Stimulated activated CD4-positive, alpha-beta T cell treated with anti-CD3 and anti-CD28 coated beads, Interleukin-4, amount 100 ng/mL, for 4 hours (primary cell): ENCODE measurements around the gene PRPF6.
"Not testable (repeated sequence)": the region's sequence is repeated elsewhere in the genome, so short reads cannot be mapped to it uniquely, and the experiment has no call there.

Source experiments
- DNase-seq, 2 experiments: peaks; one replicate each; pipeline ENCODE4 v3.0.0-alpha.2; 2020

Gene PRPF6

GRCh38 chr20:63960654-63961621 is 20.0 kb upstream of the PRPF6 start:
- DNase-seq: not testable (repeated sequence)

- DNase-seq: no peak
Measured at GRCh38 chr20:63961664-63962425, 19.1 kb upstream of the PRPF6 start.

GRCh38 chr20:63962426-63963347 is 18.2 kb upstream of the PRPF6 start:
- DNase-seq: no peak

GRCh38 chr20:63963348-63963741 is 17.6 kb upstream of the PRPF6 start:
- no peak for DNase-seq

- no peak for DNase-seq
Measured at GRCh38 chr20:63963784-63964301, 17.1 kb upstream of the PRPF6 start.

GRCh38 chr20:63964412-63964811 is 16.5 kb upstream of the PRPF6 start:
- no peak for DNase-seq

- no peak for DNase-seq
Measured at GRCh38 chr20:63966172-63966943, 14.6 kb upstream of the PRPF6 start.

GRCh38 chr20:63966944-63967322 is 14.0 kb upstream of the PRPF6 start:
- no peak for DNase-seq

GRCh38 chr20:63967330-63968135 is 13.4 kb upstream of the PRPF6 start:
- DNase-seq: no peak

- DNase-seq: no peak
Measured at GRCh38 chr20:63968136-63968927, 12.6 kb upstream of the PRPF6 start.

- peak in 1 of 2 experiments; percentile 41 for DNase-seq
Measured at GRCh38 chr20:63968928-63969760, 11.8 kb upstream of the PRPF6 start.

GRCh38 chr20:63969838-63970713 is 10.9 kb upstream of the PRPF6 start, which contains the start of gene ZNF512B:
TSS of gene ZNF512B (minus strand) at chr20:63969930. CDS start at chr20:63967950, 1,980 bp downstream.
- peak; percentile 51 to 65 for DNase-seq

- no peak for DNase-seq
Measured at GRCh38 chr20:63970714-63971431, 10.1 kb upstream of the PRPF6 start.

- DNase-seq: not testable (repeated sequence)
Measured at GRCh38 chr20:63971960-63972311, 9.0 kb upstream of the PRPF6 start.

- DNase-seq: no peak
Measured at GRCh38 chr20:63972312-63973159, 8.4 kb upstream of the PRPF6 start.

GRCh38 chr20:63973160-63973479 is 7.8 kb upstream of the PRPF6 start:
- no peak for DNase-seq
